PC-9 (cell line): ENCODE results near the gene ITPRIPL2. TPM values are rescaled to one million over a fixed set of nuclear protein-coding genes. Genes with fewer than 3 reads are reported as not detected.

ENCODE experiments used
- BruUV-seq: library from RNA; stranded (reverse); fragments of 400-500 nt; replicated peaks from 2 replicates; lab custom pipeline; 2021; lab: Mats Ljungman, UMichigan
- CTCF ChIA-PET: fragments of 300-600 bp; sonication (Branson Sonifier 250); formaldehyde crosslinking; loops from one replicate; lab custom pipeline; 2022; ENCODE audit warnings: antibody characterized with exemption; lab: Charles Lee
- POLR2A ChIA-PET: fragments of 300-600 bp; sonication (Branson Sonifier 250); formaldehyde crosslinking; loops from one replicate; lab custom pipeline; 2022; ENCODE audit warnings: antibody characterized with exemption; ENCODE audit not compliant: unreplicated experiment; lab: Charles Lee
- DNase-seq, 2 experiments: peaks; one replicate each; pipeline versions ENCODE4 v3.0.0 to v3.0.0-alpha.2; 2015 to 2022; ENCODE audit warnings: mixed read lengths in 1 of 2
- H2AFZ ChIP-seq: fragments of 200-600 bp; sonication (generic); 2 replicates; pipeline ENCODE4 v1.8.1; 2017; ENCODE audit warnings: antibody characterized with exemption
- H3F3A ChIP-seq: fragments of 200-600 bp; sonication (generic); 2 replicates; pipeline ENCODE4 v1.8.1; 2017; ENCODE audit warnings: antibody characterized with exemption, mild to moderate bottlenecking, low read depth; ENCODE audit not compliant: insufficient read depth
- H3K27ac ChIP-seq: fragments of 200-600 bp; sonication (generic); 2 replicates; pipeline ENCODE4 v1.6.1; 2016; ENCODE audit warnings: mixed run types
- H3K27me3 ChIP-seq: fragments of 200-600 bp; sonication (generic); 2 replicates; pipeline ENCODE4 v1.6.1; 2016; ENCODE audit warnings: low read depth, mixed run types; ENCODE audit not compliant: insufficient read depth
- H3K36me3 ChIP-seq: fragments of 200-600 bp; sonication (generic); 2 replicates; pipeline ENCODE4 v1.6.1; 2016; ENCODE audit warnings: low read depth, mixed run types
- H3K4me1 ChIP-seq: fragments of 200-600 bp; sonication (generic); replicated peaks from 2 replicates; pipeline ENCODE4 v1.6.1; 2016; ENCODE audit warnings: mixed run types; ENCODE audit not compliant: insufficient read depth
- H3K4me2 ChIP-seq: fragments of 200-600 bp; sonication (generic); 2 replicates; pipeline ENCODE4 v1.6.1; 2017; ENCODE audit warnings: mixed run types
- H3K4me3 ChIP-seq: fragments of 200-600 bp; sonication (generic); 2 replicates; pipeline ENCODE4 v1.6.1; 2016; ENCODE audit warnings: mixed run types
- H3K79me2 ChIP-seq: fragments of 200-600 bp; sonication (generic); 2 replicates; pipeline ENCODE4 v1.6.1; 2017; ENCODE audit warnings: low read depth, mixed run types
- H3K9me2 ChIP-seq: fragments of 200-600 bp; sonication (generic); 2 replicates; pipeline ENCODE4 v1.8.1; 2017; ENCODE audit warnings: mild to moderate bottlenecking; ENCODE audit not compliant: insufficient read depth
- H3K9me3 ChIP-seq: fragments of 200-600 bp; sonication (generic); 2 replicates; pipeline ENCODE4 v1.8.1; 2016; ENCODE audit warnings: low read depth; ENCODE audit not compliant: insufficient read depth
- H4K20me1 ChIP-seq: fragments of 200-600 bp; sonication (generic); 2 replicates; pipeline ENCODE4 v1.8.1; 2017; ENCODE audit not compliant: insufficient read depth
- EZH2 ChIP-seq: fragments of 200-600 bp; sonication (generic); IDR thresholded peaks from 2 replicates; pipeline ENCODE4 v1.8.0; 2017; ENCODE audit warnings: antibody characterized with exemption, low read depth
- intact Hi-C: fragments of 100-400 bp; cut with micrococcal nuclease; formaldehyde crosslinking; loops from one replicate; pipeline ENCODE4 v1.10.0; 2022; ENCODE audit not compliant: unreplicated experiment
- total RNA-seq: library from RNA; stranded (reverse); gene quantifications from 2 replicates; pipeline ENCODE4 v1.2.3, GENCODE V29; 2021
- TF ChIP-seq, protein P1 (sequence below): fragments of 200-600 bp; sonication (generic); conservative IDR thresholded peaks from 2 replicates; pipeline ENCODE4 v1.6.1; 2017; ENCODE audit warnings: mixed run types, antibody characterized with exemption, mild to moderate bottlenecking, moderate library complexity

ITPRIPL2 gene
- total RNA-seq, 1 experiment from 2014 or later, result 117 TPM

DNA sequence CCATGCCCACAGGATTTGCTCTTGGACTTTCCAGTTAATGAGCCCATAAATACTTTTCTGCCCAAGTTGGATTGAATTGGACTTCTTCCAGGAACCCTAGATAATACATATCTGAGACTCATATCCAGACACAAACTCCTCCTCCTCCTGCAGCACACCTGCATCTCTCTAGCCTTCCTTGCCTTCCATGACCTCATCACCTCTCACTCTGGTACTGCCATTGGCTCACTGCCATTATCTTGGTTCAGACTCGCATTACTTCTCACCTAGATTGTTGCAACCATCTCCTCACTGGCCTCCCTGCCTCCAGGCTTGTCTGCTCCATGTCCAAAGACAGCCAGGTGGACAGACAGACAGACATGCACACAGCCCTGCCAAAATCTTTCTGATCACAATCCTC is 49.5 kb downstream of the ITPRIPL2 start:
- no TSS peak for BruUV-seq
- no peak for TF ChIP-seq EZH2
- TF ChIP-seq, protein P1, sequence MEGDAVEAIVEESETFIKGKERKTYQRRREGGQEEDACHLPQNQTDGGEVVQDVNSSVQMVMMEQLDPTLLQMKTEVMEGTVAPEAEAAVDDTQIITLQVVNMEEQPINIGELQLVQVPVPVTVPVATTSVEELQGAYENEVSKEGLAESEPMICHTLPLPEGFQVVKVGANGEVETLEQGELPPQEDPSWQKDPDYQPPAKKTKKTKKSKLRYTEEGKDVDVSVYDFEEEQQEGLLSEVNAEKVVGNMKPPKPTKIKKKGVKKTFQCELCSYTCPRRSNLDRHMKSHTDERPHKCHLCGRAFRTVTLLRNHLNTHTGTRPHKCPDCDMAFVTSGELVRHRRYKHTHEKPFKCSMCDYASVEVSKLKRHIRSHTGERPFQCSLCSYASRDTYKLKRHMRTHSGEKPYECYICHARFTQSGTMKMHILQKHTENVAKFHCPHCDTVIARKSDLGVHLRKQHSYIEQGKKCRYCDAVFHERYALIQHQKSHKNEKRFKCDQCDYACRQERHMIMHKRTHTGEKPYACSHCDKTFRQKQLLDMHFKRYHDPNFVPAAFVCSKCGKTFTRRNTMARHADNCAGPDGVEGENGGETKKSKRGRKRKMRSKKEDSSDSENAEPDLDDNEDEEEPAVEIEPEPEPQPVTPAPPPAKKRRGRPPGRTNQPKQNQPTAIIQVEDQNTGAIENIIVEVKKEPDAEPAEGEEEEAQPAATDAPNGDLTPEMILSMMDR, result no peak

DNA sequence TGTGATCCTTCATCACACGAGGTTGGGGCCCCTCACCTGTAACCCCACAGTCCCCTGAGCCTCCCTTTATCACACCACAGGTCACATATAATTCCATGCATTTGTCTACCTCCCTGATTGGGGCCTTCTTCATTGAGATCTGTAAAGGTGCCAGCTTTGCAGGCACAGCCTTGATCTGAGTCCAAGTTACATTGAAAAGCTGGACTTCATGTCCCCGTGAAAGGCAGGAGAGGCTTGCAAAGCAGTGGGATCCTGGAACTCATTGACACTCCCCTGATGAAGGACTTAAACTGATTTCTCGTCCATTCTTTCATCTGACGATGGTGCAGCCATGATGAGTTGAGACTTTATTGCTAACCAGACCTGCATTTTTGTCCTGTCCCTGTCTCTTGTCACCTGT is 50.5 kb downstream of the ITPRIPL2 start:
- DNase-seq, result no peak
- TF ChIP-seq, protein P1, result no peak
- no peak for TF ChIP-seq EZH2
- Histone ChIP-seq H3K9me3 (no peaks in the 10 kb centered on the region), H4K20me1 (no peaks in the 10 kb centered on the region), H3K4me1 (peaks cover 31% of the 10 kb centered on the region), H3K4me3 (no peak overlapping the region), H3K4me2 (no peak overlapping the region), H3F3A (peaks cover 9% of the 10 kb centered on the region), H2AFZ (no peak overlapping the region), H3K79me2 (0 out of 2 replicates have a peak, but pooled peaks cover 1% of the 10 kb centered on the region), H3K9me2 (no peaks in the 10 kb centered on the region), H3K27ac (no peak overlapping the region), H3K27me3 (no peaks in the 10 kb centered on the region), H3K36me3 (no peaks in the 10 kb centered on the region)
- no TSS peak for BruUV-seq
- intact Hi-C loops, result no loop called here
- POLR2A ChIA-PET, result interaction anchor here (0.6 to 1.3 kb wide), 2 partner anchors 45 to 72 kb away, joined by 4 to 21 read pairs; no protein-coding TSS in a partner anchor
- CTCF ChIA-PET, result interaction anchor here (0.6 to 1.1 kb wide), 4 partner anchors 26 to 45 kb away, joined by 3 to 12 read pairs (median 4); no protein-coding TSS in a partner anchor

More for the DNA sequence above, 49.5 kb downstream of the ITPRIPL2 start:
- H3F3A ChIP-seq, result peaks cover 9% of the 10 kb centered on the region
- no peaks in the 10 kb centered on the region for H3K9me3 ChIP-seq
- no peaks in the 10 kb centered on the region for H3K27me3 ChIP-seq
- intact Hi-C loops, result no loop called here
- H4K20me1 ChIP-seq, result no peaks in the 10 kb centered on the region
- no peaks in the 10 kb centered on the region for H3K79me2 ChIP-seq
- no peaks in the 10 kb centered on the region for H3K36me3 ChIP-seq
- no peak overlapping the region for H3K27ac ChIP-seq
- peaks cover 26% of the 10 kb centered on the region for H3K4me1 ChIP-seq
- H3K4me2 ChIP-seq, result no peak overlapping the region
- DNase-seq, result no peak
- POLR2A ChIA-PET, result no interaction called here
- CTCF ChIA-PET, result interaction anchor here (1.1 kb wide), 1 partner anchor 25 kb away, joined by 3 read pairs; no protein-coding TSS in a partner anchor
- no peak overlapping the region for H3K4me3 ChIP-seq
- H3K9me2 ChIP-seq, result no peaks in the 10 kb centered on the region
- H2AFZ ChIP-seq, result no peak overlapping the region

DNA sequence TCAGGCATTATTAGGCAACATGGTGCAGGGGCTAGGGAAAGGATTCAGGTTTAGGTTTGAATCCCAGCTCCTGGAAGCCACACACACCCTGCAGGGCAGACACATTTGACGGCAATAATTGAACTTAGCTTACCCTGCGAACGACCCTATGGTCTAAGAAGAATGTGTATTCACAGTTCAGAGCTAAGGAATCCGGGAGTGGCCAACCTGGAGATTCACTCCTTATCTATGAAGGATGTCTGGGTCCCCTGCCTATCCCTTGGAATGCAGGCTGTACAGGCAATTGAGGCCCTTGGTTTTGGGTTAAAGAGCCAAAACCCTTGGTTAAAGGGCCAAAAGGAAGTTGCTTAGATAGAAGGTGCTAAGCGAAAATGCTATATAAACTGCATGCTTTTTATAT is 51.3 kb downstream of the ITPRIPL2 start:
- no peaks in the 10 kb centered on the region for H3K9me2 ChIP-seq
- intact Hi-C loops, result loop anchor here (1.0 to 5.0 kb wide), 3 partner anchors 29 to 722 kb away; no protein-coding TSS in a partner anchor
- no peak overlapping the region for H2AFZ ChIP-seq
- no peak overlapping the region for H3K27ac ChIP-seq
- H3K9me3 ChIP-seq, result no peaks in the 10 kb centered on the region
- H4K20me1 ChIP-seq, result no peaks in the 10 kb centered on the region
- H3K4me2 ChIP-seq, result peak overlapping the region; percentile 4; the same call in 1 of the 2 replicates
- H3K4me3 ChIP-seq, result no peak overlapping the region
- H3K36me3 ChIP-seq, result no peaks in the 10 kb centered on the region
- CTCF ChIA-PET, result interaction anchor here (0.5 to 1.1 kb wide), 3 partner anchors 29 to 77 kb away, joined by 3 to 4 read pairs (median 3); no protein-coding TSS in a partner anchor
- no peak for TF ChIP-seq EZH2
- TF ChIP-seq, protein P1, result no peak
- H3K79me2 ChIP-seq, result 0 out of 2 replicates have a peak, but pooled peaks cover 8% of the 10 kb centered on the region
- H3K27me3 ChIP-seq, result no peaks in the 10 kb centered on the region
- H3F3A ChIP-seq, result peaks cover 12% of the 10 kb centered on the region
- H3K4me1 ChIP-seq, result peaks cover 33% of the 10 kb centered on the region
- POLR2A ChIA-PET, result interaction anchor here (0.5 to 1.3 kb wide), 9 partner anchors 27 to 251 kb away, joined by 3 to 61 read pairs (median 6); no protein-coding TSS in a partner anchor
- BruUV-seq, result no TSS peak
- DNase-seq, result peak; percentile 65 to 71
